AG04450 (cell line): ENCODE measurements around the gene ACADL. TPM values are rescaled to one million over a fixed set of nuclear protein-coding genes. Genes with fewer than 3 reads are reported as not detected.

Experiments
- CTCF ChIA-PET: fragments of 300-600, 350-600 bp; formaldehyde crosslinking; extraction: SDS; loops from one replicate; lab custom pipeline; 2022; ENCODE audit warnings: antibody characterized with exemption, inconsistent platforms; lab: Charles Lee
- POLR2A ChIA-PET: fragments of 350-600 bp; formaldehyde crosslinking; extraction: SDS; loops from one replicate; lab custom pipeline; 2021; ENCODE audit warnings: antibody characterized with exemption, inconsistent platforms; lab: Yijun Ruan, JAX
- DNase-seq: peaks from one replicate; pipeline ENCODE4 v3.0.0-alpha.2; 2011; ENCODE audit warnings: low read depth, low spot score
- H3K27ac ChIP-seq: one replicate; pipeline ENCODE4 v1.5.1; 2012; ENCODE audit warnings: low read depth, low read length, control low read depth
- H3K27me3 ChIP-seq: one replicate; pipeline ENCODE4 v1.6.0; 2012; ENCODE audit warnings: low read length; ENCODE audit not compliant: control insufficient read depth, insufficient read depth
- H3K4me3 ChIP-seq: 2 replicates; pipeline ENCODE4 v1.5.1; 2011; ENCODE audit warnings: mild to moderate bottlenecking, low read depth, low read length, control low read depth
- H3K9me3 ChIP-seq: 2 replicates; pipeline ENCODE4 v1.5.1; 2012; ENCODE audit warnings: low read length; ENCODE audit not compliant: control insufficient read depth, insufficient read depth
- CTCF ChIP-seq: IDR thresholded peaks from 2 replicates; pipeline ENCODE4 v1.5.1; 2011; ENCODE audit warnings: low read depth, low read length, control low read depth, inconsistent platforms
- polyA plus RNA-seq: library from polyadenylated mRNA; depleted of rRNA; stranded (reverse); fragments of >200 nt; gene quantifications from 2 replicates; pipeline ENCODE4 v1.2.3, GENCODE V29; 2011

ACADL gene
- polyA plus RNA-seq, 1 experiment, result not detected

- POLR2A ChIA-PET, result interaction anchor here (0.7 kb wide), 1 partner anchor 620 kb away, joined by 3 read pairs; no protein-coding TSS in a partner anchor
Observed at GRCh38 chr2:210250622-210251021, 25.4 kb upstream of the ACADL start.

GRCh38 chr2:210233487-210233886, 8.2 kb upstream of the ACADL start:
- POLR2A ChIA-PET, result no interaction called here
- no peaks in the 10 kb centered on the region for H3K27me3 ChIP-seq

More at GRCh38 chr2:210250622-210251021, 25.4 kb upstream of the ACADL start:
- CTCF ChIA-PET, result interaction anchor here (0.7 to 3.1 kb wide), 4 partner anchors 148 to 861 kb away, joined by 3 to 33 read pairs (median 4); no protein-coding TSS in a partner anchor
- TF ChIP-seq CTCF, result no peak
- Histone ChIP-seq H3K27ac (no peak overlapping the region), H3K9me3 (no peaks in the 10 kb centered on the region), H3K27me3 (no peaks in the 10 kb centered on the region), H3K4me3 (no peak overlapping the region)
- DNase-seq, result no peak

GRCh38 chr2:210230984-210231383, 5.7 kb upstream of the ACADL start:
- no peak overlapping the region for H3K27ac ChIP-seq
- no peak for DNase-seq
- H3K27me3 ChIP-seq, result no peaks in the 10 kb centered on the region
- CTCF ChIA-PET, result interaction anchor here (0.7 kb wide), 3 partner anchors 32 to 1636 kb away, joined by 3 read pairs; no protein-coding TSS in a partner anchor
- H3K4me3 ChIP-seq, result no peak overlapping the region
- POLR2A ChIA-PET, result no interaction called here
- H3K9me3 ChIP-seq, result no peaks in the 10 kb centered on the region
- TF ChIP-seq CTCF, result no peak

More at GRCh38 chr2:210233487-210233886, 8.2 kb upstream of the ACADL start:
- Histone ChIP-seq H3K9me3 (no peaks in the 10 kb centered on the region), H3K27ac (no peak overlapping the region), H3K4me3 (no peak overlapping the region)
- no peak for DNase-seq
- CTCF ChIA-PET, result no interaction called here
- TF ChIP-seq CTCF, result no peak

- TF ChIP-seq CTCF, result no peak
- ChIA-PET POLR2A (no interaction called here), CTCF (interaction anchor here (0.7 kb wide), 2 partner anchors 32 to 1636 kb away, joined by 3 read pairs; no protein-coding TSS in a partner anchor)
- no peak overlapping the region for H3K27ac ChIP-seq
- H3K4me3 ChIP-seq, result no peak overlapping the region
- no peaks in the 10 kb centered on the region for H3K9me3 ChIP-seq
- peaks cover 4% of the 10 kb centered on the region for H3K27me3 ChIP-seq
- DNase-seq, result no peak
Observed at GRCh38 chr2:210230518-210230917, 5.3 kb upstream of the ACADL start.

- no peak for DNase-seq
- Histone ChIP-seq H3K27me3 (peaks cover 16% of the 10 kb centered on the region), H3K27ac (no peak overlapping the region), H3K9me3 (no peaks in the 10 kb centered on the region; the same call in 1 of the 2 replicates), H3K4me3 (no peak overlapping the region)
- CTCF ChIA-PET, result no interaction called here
- POLR2A ChIA-PET, result no interaction called here
- TF ChIP-seq CTCF, result no peak
Observed at GRCh38 chr2:210228586-210228985, 3.3 kb upstream of the ACADL start.
